ENCODE measurements around the gene APBB2. TPM values are rescaled to one million over a fixed set of nuclear protein-coding genes. Genes with fewer than 3 reads are reported as not detected.
A peak's percentile ranks its signal among the peaks of the same experiment; 100 is the strongest.
"Not testable (repeated sequence)": the region's sequence is repeated elsewhere in the genome, so short reads cannot be mapped to it uniquely, and the experiment has no call there.

The APBB2 gene
- total RNA-seq, 1 donor from 2014 or later, result 82.9 TPM

- DNase-seq, result peak; percentile 50
Observed at GRCh38 chr4:40822420-40823166, 391.7 kb downstream of the APBB2 start.

- DNase-seq, result no peak
Observed at GRCh38 chr4:40820101-40820500, 394.2 kb downstream of the APBB2 start.

- DNase-seq, result not testable (repeated sequence)
Observed at GRCh38 chr4:40817157-40817556, 397.2 kb downstream of the APBB2 start.

GRCh38 chr4:40812856-40813255, 401.5 kb downstream of the APBB2 start:
- DNase-seq, result no peak

- DNase-seq, result no peak
Observed at GRCh38 chr4:40812386-40812785, 402.0 kb downstream of the APBB2 start.

- DNase-seq, result no peak
Observed at GRCh38 chr4:40811956-40812355, 402.4 kb downstream of the APBB2 start.

GRCh38 chr4:40808926-40809457, 405.4 kb downstream of the APBB2 start:
- DNase-seq, result no peak

GRCh38 chr4:40804598-40804997, 409.7 kb downstream of the APBB2 start:
- no peak for DNase-seq

- no peak for DNase-seq
Observed at GRCh38 chr4:40800064-40800463, 414.3 kb downstream of the APBB2 start.

GRCh38 chr4:40789771-40790170, 424.6 kb downstream of the APBB2 start:
- DNase-seq, result no peak

- no peak for DNase-seq
Observed at GRCh38 chr4:40789031-40789430, 425.3 kb downstream of the APBB2 start.

- no peak for DNase-seq
Observed at GRCh38 chr4:40788331-40788730, 426.0 kb downstream of the APBB2 start.

- no peak for DNase-seq
Observed at GRCh38 chr4:40785727-40786126, 428.6 kb downstream of the APBB2 start.

GRCh38 chr4:40782876-40783275, 431.5 kb downstream of the APBB2 start:
- DNase-seq, result no peak

GRCh38 chr4:40778090-40778489, 436.3 kb downstream of the APBB2 start:
- DNase-seq, result no peak

GRCh38 chr4:40769266-40769665, 445.1 kb downstream of the APBB2 start:
- DNase-seq, result no peak

GRCh38 chr4:40763228-40763716, 451.1 kb downstream of the APBB2 start:
- DNase-seq, result no peak

Small RNA genes within 50 kb of the gene (small RNA-seq; reads per million reads assigned to genes)
- gene RF00019 (ENCODE audit: low replicate concordance) (not detected), gene RNA5SP160 (ENCODE audit: low replicate concordance) (not detected), gene RNU6-1195P (ENCODE audit: low replicate concordance) (not detected), gene RNU6-836P (ENCODE audit: low replicate concordance) (not detected)

Other genes with a start within 250 kb of the APBB2 start
- gene UCHL1, start 42.4 kb upstream of the APBB2 start, total RNA-seq, result 12.2 TPM